ENCODE measurements around the gene ADGRA1.

- TF ChIP-seq CTCF (IDR thresholded peaks at IDR 0.05; ENCODE audit: insufficient read depth, low read length, poor library complexity, severe bottlenecking) (no peak), EZH2phosphoT487 (conservative IDR thresholded peaks at IDR 0.05; ENCODE audit: low read length) (no peak)
Observed at GRCh38 chr10:133110133-133110532, 22.4 kb downstream of the ADGRA1 start.
